Airway epithelial cell (primary cell): Measurements from ENCODE around the gene MMP1. TPM values are rescaled to one million over a fixed set of nuclear protein-coding genes. Genes with fewer than 3 reads are reported as not detected.

Source experiments
- total RNA-seq: library from RNA; depleted of rRNA; stranded (reverse); fragments of >200 nt; gene quantifications from 2 replicates; pipeline ENCODE4 v1.2.3, GENCODE V29; 2015

The MMP1 gene
- 0.23 and 3.5 TPM in 2 replicates for total RNA-seq

GRCh38 chr11:102798012-102798746 is at the start of gene MMP1:
Gene MMP1, minus strand, starts transcription at chr11:102798160. Its CDS starts 68 bp downstream, at chr11:102798092.

DNA sequence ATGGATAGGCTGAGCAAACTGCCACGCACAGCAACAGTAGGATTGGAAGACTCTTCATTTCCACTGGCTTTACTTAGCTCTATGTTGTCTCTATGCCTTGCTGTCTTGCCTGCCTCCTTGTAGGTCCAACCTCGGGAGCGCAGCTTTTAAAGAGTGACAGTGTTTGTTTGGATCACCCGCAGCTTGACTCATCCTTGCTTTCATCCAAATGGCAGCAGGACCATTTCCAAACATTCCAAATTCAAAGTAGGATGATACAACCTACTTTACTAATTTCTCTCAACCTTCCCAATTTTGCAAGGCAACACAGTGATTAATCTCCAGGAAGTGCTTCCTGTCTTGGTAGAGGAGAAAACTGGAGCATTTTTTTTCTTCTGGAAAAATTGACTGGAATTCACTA is 45.5 kb upstream of the MMP1 start, which contains the start of gene MMP3:
MMP3 (minus strand) TSS at position 121 of the 400 bp plus-strand sequence; CDS start at position 58, 63 bp downstream.

GRCh38 chr11:102780491-102780918 is 17.5 kb downstream of the MMP1 start, which contains the start of gene MMP10:
Gene MMP10, minus strand, starts transcription at chr11:102780628. Its CDS starts 37 bp downstream, at chr11:102780591.

Other genes starting within 250 kb of the MMP1 start
- not detected in 2 replicates for gene MMP20, start 172.8 kb downstream of the MMP1 start, total RNA-seq
- not detected in 2 replicates for gene MMP27, start 92.4 kb downstream of the MMP1 start, total RNA-seq
- gene MMP8, start 73.2 kb downstream of the MMP1 start, total RNA-seq, result not detected in 2 replicates
- gene MMP10, start 17.5 kb downstream of the MMP1 start, total RNA-seq, result 2.8 and 17.1 TPM in 2 replicates
- gene MMP3, start 45.4 kb upstream of the MMP1 start, total RNA-seq, result 0.05 and 0.21 TPM in 2 replicates
- not detected in 2 replicates for gene MMP12, start 76.8 kb upstream of the MMP1 start, total RNA-seq
- gene MMP13, start 157.6 kb upstream of the MMP1 start, total RNA-seq, result 1.2 and 2.3 TPM in 2 replicates